Sigmoid colon (tissue), 7 donors: ENCODE data around the gene ADGRE2. TPM values are rescaled to one million over a fixed set of nuclear protein-coding genes. Genes with fewer than 3 reads are reported as not detected.
"Not testable (repeated sequence)": the region's sequence is repeated elsewhere in the genome, so short reads cannot be mapped to it uniquely, and the experiment has no call there.

ENCODE experiments used
- DNase-seq: peaks from one replicate; pipeline ENCODE4 v3.0.0-alpha.2; 2019
- H3K27ac ChIP-seq, 4 donors: fragments of 200-600 bp; sonication (generic); one replicate each; pipeline ENCODE4 v1.5.1; 2016 to 2019; ENCODE audit warnings: mild to moderate bottlenecking in 1 of 4
- H3K27me3 ChIP-seq, 3 donors: fragments of 200-600 bp; sonication (generic); one replicate each; pipeline ENCODE4 v1.5.1; 2019; ENCODE audit warnings: mild to moderate bottlenecking in 1 of 3
- H3K36me3 ChIP-seq, 4 donors: fragments of 200-600 bp; sonication (generic); one replicate each; pipeline ENCODE4 v1.5.1; 2016 to 2019
- H3K4me1 ChIP-seq, 4 donors: fragments of 200-600 bp; sonication (generic); one replicate each; pipeline ENCODE4 v1.5.1; 2017 to 2019
- H3K4me3 ChIP-seq, 4 donors: fragments of 200-600 bp; sonication (generic); one replicate each; pipeline ENCODE4 v1.5.1; 2017 to 2019; ENCODE audit warnings: mild to moderate bottlenecking in 2 of 4, moderate library complexity in 1 of 4
- H3K9me3 ChIP-seq, 4 donors: fragments of 200-600 bp in 3 of 4; sonication (generic) in 3 of 4; one replicate each; pipeline versions ENCODE4 v1.5.1 to v1.6.1; 2013 to 2019
- EP300 ChIP-seq, 4 donors: sonication (generic); formaldehyde crosslinking; IDR thresholded peaks; one replicate each; pipeline ENCODE4 v1.6.1; 2017; ENCODE audit warnings: antibody characterized with exemption in 4 of 4
- POLR2A ChIP-seq, 2 donors: fragments of 450-650 bp; IDR thresholded peaks; one replicate each; pipeline ENCODE4 v1.6.1; 2016; ENCODE audit warnings: antibody characterized with exemption in 2 of 2, mild to moderate bottlenecking in 2 of 2, moderate library complexity in 2 of 2
- POLR2AphosphoS5 ChIP-seq, 4 donors: sonication (generic); formaldehyde crosslinking; IDR thresholded peaks; one replicate each; pipeline ENCODE4 v1.6.1; 2017; ENCODE audit warnings: antibody characterized with exemption in 4 of 4
- WGBS, 2 donors: extraction: QIAGEN DNeasy Blood & Tissue Kit; methylation state at CpG; one replicate each; pipeline ENCODE4 v1.1.7; 2013; 5-methylcytosine and 5-hydroxymethylcytosine counted together
- intact Hi-C: fragments of 100-400 bp; cut with DNase I; formaldehyde crosslinking; loops from one replicate; pipeline ENCODE4 v1.15.1; 2023
- polyA plus RNA-seq, 3 donors: library from polyadenylated mRNA; stranded (reverse); fragments of 200-250 nt; gene quantifications; one replicate each; pipeline ENCODE4 v1.2.3, GENCODE V29; 2013
- total RNA-seq, 4 donors: library from RNA; depleted of rRNA; stranded (reverse); fragments of >200 nt; gene quantifications; one replicate each; pipeline ENCODE4 v1.1.0, GENCODE V29; 2016
- TF ChIP-seq, protein P1 (sequence below), 4 experiments: fragments of 450-650 bp in 3 of 4; fragments of 200-600 bp in 1 of 4; IDR thresholded peaks; one replicate each; pipeline ENCODE4 v1.5.1; 2016 to 2019; ENCODE audit warnings: antibody characterized with exemption in 4 of 4, mild to moderate bottlenecking in 3 of 4, moderate library complexity in 2 of 4
- donor health status: healthy with polysubstance abuse.
- donor health status: Bipolar disorder and iron deficiency.
- donor health status: healthy.

Gene ADGRE2
- total and polyA plus RNA-seq, 7 donors: 0.49 to 3.6 (median 1.8) TPM

DNA sequence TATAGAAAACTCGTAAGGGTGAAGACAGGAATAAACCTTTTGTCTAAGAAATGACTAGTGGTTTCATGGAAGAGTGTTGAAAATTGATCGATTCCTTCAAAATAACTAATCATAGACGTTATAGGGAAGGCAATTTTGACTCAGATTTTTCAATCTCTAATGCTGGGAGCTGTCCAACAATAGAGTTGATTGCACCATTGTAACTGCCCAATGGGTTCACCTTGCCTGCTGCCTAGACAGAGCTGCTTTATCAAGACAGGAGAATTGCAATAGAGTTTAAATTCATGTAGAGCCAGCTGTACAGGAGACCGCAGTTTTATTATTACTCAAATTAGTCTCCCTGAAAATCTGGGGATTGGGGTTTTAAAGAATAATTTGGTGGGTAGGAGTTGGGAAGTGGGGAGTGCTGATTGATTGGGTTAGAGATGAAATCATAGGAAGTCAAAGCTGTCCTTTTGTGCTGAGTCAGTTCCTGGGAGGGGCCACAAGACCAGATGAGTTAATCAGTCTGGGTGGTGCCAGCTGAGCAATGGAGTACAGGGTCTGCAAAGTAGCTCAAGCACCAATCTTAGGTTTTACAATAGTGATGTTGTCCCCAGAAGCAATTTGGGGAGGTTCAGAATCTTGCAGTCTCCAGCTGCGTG, 16.8 kb upstream of the ADGRE2 start:
- H3K36me3 ChIP-seq: no peaks in the 10 kb centered on the region
- H3K9me3 ChIP-seq: peaks cover 0 to 7% (median 0%) of the 10 kb centered on the region in 4 donors
- H3K27me3 ChIP-seq: no peaks in the 10 kb centered on the region
- intact Hi-C loops: no loop called here
- no peak overlapping the region for H3K27ac ChIP-seq
- H3K4me3 ChIP-seq: no peak overlapping the region
- WGBS, 2 donors: 80 to 87% methylated on average over 5 of the region's 5 CpGs
- TF ChIP-seq POLR2A (IDR thresholded peaks at IDR 0.05) (no peak), POLR2AphosphoS5 (IDR thresholded peaks at IDR 0.05) (no peak), EP300 (IDR thresholded peaks at IDR 0.05) (no peak)
- TF ChIP-seq, protein P1, sequence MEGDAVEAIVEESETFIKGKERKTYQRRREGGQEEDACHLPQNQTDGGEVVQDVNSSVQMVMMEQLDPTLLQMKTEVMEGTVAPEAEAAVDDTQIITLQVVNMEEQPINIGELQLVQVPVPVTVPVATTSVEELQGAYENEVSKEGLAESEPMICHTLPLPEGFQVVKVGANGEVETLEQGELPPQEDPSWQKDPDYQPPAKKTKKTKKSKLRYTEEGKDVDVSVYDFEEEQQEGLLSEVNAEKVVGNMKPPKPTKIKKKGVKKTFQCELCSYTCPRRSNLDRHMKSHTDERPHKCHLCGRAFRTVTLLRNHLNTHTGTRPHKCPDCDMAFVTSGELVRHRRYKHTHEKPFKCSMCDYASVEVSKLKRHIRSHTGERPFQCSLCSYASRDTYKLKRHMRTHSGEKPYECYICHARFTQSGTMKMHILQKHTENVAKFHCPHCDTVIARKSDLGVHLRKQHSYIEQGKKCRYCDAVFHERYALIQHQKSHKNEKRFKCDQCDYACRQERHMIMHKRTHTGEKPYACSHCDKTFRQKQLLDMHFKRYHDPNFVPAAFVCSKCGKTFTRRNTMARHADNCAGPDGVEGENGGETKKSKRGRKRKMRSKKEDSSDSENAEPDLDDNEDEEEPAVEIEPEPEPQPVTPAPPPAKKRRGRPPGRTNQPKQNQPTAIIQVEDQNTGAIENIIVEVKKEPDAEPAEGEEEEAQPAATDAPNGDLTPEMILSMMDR (IDR thresholded peaks at IDR 0.05): no peak
- H3K4me1 ChIP-seq: no peaks in the 10 kb centered on the region
- no peak for DNase-seq

DNA sequence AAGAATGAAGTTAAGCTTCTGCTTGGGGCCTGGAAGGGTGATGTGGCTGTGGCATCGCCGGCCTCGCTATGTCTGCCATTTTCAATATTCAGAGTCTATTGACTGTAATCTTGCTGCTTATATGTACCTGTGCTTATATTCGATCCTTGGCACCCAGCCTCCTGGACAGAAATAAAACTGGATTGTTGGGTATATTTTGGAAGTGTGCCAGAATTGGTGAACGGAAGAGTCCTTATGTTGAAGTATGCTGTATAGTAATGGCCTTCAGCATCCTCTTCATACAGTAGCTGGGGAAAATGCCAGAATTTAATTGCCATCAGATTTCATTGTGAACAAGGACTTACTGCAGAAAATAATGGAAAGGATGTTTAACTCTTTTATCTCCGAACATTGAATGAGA, 13.9 kb upstream of the ADGRE2 start:
- H3K27ac ChIP-seq, H3K9me3 ChIP-seq, intact Hi-C loops: not testable (repeated sequence)

DNA sequence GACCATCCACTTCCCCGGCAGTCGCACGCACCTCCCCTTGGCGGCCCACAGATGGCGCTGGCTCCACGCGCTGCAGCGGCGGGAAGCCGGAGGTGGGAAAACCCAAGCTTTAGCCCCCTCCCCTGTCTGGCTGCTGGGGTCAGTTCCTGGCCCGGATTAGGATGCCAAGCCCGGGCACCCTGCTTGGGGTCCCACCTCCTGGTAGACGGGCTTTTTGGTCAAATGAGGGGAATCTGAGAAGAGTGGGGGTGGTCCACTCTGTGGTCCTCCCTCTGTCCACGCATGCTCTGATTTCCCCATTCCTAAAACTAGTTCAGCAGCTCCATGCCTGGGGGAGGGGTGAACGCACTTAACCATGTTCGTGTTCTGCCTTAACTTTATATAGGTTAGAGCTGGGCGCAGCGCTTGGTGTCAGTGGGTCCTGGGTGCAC, 8.1 kb upstream of the ADGRE2 start:
- intact Hi-C loops: no loop called here
- no peak for DNase-seq
- TF ChIP-seq, protein P1 (IDR thresholded peaks at IDR 0.05): peak in 2 of 4 experiments; percentile 34 to 37
- TF ChIP-seq POLR2A (IDR thresholded peaks at IDR 0.05): no peak
- H3K27ac ChIP-seq: no peak overlapping the region
- no peaks in the 10 kb centered on the region for H3K9me3 ChIP-seq
- H3K27me3 ChIP-seq: peaks cover 4 to 18% (median 6%) of the 10 kb centered on the region in 3 donors
- H3K36me3 ChIP-seq: no peaks in the 10 kb centered on the region
- H3K4me1 ChIP-seq: no peaks in the 10 kb centered on the region
- no peak overlapping the region for H3K4me3 ChIP-seq
- whole genome bisulfite sequencing, 2 donors: 21 to 22% methylated on average over 18 of the region's 18 CpGs

More for the DNA sequence above, 13.9 kb upstream of the ADGRE2 start:
- 65 to 85% methylated on average over 6 of the region's 6 CpGs for WGBS, 2 donors
- not testable (repeated sequence) for H3K27me3 ChIP-seq, H3K4me1 ChIP-seq, H3K36me3 ChIP-seq, H3K4me3 ChIP-seq, DNase-seq

DNA sequence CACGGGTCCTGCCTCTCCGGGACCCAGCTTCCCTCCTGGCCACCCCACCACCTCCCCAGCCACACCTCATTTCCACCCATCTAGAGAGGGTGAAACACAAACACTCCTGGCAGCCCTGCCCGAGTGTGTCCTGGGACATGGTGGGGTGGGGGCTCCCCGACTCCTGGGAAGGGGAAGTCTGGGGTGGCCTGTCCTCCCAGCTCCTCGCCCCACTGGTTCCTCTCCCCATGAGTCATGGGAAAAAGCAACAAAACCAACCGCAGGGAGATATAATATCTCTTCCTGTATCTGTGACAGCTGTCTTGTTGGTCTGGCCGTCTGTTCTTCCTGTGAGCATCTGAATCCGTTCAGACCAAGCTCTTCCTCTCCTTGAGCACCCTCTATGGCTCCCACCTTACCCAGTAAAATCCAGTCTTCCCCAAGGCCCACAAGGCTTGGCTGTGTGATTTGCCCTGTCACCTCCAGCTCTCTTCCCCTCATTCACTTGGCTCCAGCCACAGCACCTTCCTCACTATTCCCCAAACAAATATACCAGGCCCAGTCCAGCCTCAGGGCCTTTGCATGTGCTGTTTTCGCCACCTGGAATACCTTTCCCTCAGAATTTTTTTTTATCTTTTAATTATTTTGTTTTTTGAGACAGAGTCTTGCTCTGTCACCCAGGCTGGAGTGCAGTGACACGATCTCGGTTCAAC, 6.9 kb upstream of the ADGRE2 start:
- peak; percentile 75 for DNase-seq
- H3K9me3 ChIP-seq, H3K4me1 ChIP-seq, intact Hi-C loops, H3K36me3 ChIP-seq, H3K4me3 ChIP-seq: not testable (repeated sequence)
- Histone ChIP-seq H3K27ac (peak overlapping the region in 2 of 4 donors; percentile 25 to 38), H3K27me3 (peaks cover 4 to 18% (median 6%) of the 10 kb centered on the region in 3 donors)
- WGBS, 2 donors: 40 to 45% methylated on average over 9 of the region's 11 CpGs

DNA sequence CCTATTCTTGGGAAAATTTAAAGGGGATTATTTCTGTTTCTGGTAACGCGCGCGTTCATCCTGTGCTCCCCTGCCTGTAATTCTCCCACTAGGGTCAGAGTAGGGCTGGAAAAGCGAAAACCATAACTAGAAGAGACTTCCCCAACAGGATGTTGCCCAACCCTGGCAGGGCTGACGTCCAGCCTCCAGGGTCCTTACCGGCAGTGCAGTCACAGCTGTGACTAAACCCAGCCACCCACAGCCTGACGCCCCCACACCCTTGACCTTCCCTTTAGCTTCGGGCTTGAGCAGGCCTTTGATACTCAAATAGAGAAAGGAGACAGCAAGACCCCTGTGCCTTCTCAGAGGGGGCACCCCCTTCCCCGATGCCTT, 6.4 kb upstream of the ADGRE2 start:
- peak in 1 of 4 donors; percentile 25 for TF ChIP-seq POLR2AphosphoS5 (IDR thresholded peaks at IDR 0.05)
- H3K36me3 ChIP-seq, intact Hi-C loops, H3K9me3 ChIP-seq, H3K4me3 ChIP-seq, H3K4me1 ChIP-seq: not testable (repeated sequence)
- H3K27me3 ChIP-seq: peaks cover 4 to 18% (median 6%) of the 10 kb centered on the region in 3 donors
- WGBS, 2 donors: 41 to 58% methylated on average over 9 of the region's 10 CpGs
- peak overlapping the region in 1 of 4 donors; percentile 25 for H3K27ac ChIP-seq
- peak; percentile 72 for DNase-seq

DNA sequence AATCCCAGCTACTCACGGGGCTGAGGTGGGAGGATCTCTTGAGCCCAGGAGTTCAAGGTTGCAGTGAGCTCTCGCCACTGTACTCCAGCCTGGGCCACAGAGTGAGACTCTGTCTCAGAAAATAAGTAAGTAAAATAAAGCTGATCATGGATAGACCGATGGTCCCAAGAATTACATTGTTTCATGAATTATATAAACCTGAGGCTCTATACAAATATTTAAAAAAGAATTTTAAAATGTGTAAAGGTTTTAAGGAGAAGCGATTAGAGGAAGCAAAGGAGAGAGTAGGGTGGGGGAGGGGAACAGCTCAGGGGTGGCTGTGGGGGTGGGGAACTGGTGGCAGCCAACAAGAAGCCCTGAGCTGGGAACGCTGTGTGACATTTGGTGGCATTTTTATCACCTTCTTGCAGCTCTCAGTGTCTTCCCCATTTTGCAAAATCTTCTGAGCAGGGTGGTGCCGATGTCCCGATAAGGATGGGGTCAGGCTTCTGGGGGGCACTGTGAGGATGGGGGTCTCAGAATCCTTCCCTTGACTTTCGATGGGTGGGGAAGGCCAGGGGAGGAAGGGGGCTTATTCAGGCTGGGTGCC, 5.1 kb upstream of the ADGRE2 start:
- intact Hi-C loops, H3K9me3 ChIP-seq, H3K4me3 ChIP-seq, DNase-seq, H3K36me3 ChIP-seq, H3K27ac ChIP-seq, H3K4me1 ChIP-seq: not testable (repeated sequence)
- WGBS, 2 donors: 50 to 52% methylated on average over 8 of the region's 8 CpGs
- H3K27me3 ChIP-seq: peaks cover 4 to 23% (median 6%) of the 10 kb centered on the region in 3 donors
